ENCODE measurements around the gene KRTAP4-8. TPM values are rescaled to one million over a fixed set of nuclear protein-coding genes. Genes with fewer than 3 reads are reported as not detected.
"Not testable (repeated sequence)": the region's sequence is repeated elsewhere in the genome, so short reads cannot be mapped to it uniquely, and the experiment has no call there.

KRTAP4-8 gene
- total RNA-seq, 1 experiment from 2014 or later: not detected

DNA sequence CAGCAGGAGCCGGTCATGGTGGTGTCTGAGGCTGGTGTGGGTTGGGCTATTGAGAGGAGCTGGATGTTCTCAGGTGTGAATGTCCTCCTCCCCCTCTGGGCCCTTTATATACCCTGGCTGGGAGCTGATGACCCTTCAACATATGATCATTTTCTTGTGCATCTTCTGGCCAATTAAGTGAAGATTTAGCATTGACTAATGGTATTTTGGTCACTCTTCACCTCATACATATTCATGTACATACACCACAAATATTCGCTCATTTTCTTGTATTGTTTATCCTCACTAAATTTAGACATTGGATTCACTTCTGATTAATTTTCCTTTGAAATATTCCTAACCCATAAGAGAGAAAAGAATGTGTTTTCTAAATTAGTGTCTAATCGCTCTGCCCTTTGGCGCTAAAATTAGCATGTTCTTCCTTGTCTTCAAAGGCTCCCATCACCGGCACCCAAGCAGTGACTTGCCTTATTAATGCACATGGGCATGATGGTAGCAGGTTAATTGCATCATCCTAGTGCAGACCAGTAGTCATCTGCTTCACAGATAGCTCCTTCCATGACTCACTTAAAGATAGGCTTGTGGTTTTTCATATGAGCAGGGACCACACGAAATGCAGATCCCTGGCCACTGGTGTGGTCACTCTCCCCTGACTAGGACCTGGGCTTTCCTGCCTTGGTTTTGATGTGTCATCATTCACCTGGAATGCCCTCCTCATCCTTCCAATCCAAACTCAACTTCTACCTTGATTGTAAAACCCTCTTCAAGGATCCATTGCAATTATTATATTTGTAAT lies 31.9 kb downstream of the KRTAP4-8 start, which contains the start of gene KRTAP2-4:
TSS of gene KRTAP2-4 (minus strand) at position 51 of the 796 bp plus-strand sequence. CDS start at position 17, 34 bp downstream.
- Mint-ChIP-seq H3K36me3 (ENCODE audit: insufficient read depth, unreplicated experiment) (no peaks in the 10 kb centered on the region), H3K27me3 (ENCODE audit: insufficient read depth, unreplicated experiment) (no peaks in the 10 kb centered on the region), H3K27ac (ENCODE audit: unreplicated experiment) (no peak within 1 kb of the TSS), H3K4me3 (ENCODE audit: unreplicated experiment) (no peak within 1 kb of the TSS), H3K9me3 (ENCODE audit: unreplicated experiment) (peaks cover 23% of the 10 kb centered on the region), H3K4me1 (ENCODE audit: low read depth, unreplicated experiment) (peaks cover 20% of the 10 kb centered on the region)
- BruUV-seq (replicated peaks): no TSS peak
- Histone ChIP-seq H3K4me3 (ENCODE audit: low read depth, low read length) (no peak within 1 kb of the TSS), H3K4me1 (peaks cover 17% of the 10 kb centered on the region), H3K27me3 (replicated peaks; ENCODE audit: control insufficient read depth, insufficient read depth, low read length) (no peaks in the 10 kb centered on the region), H3K36me3 (ENCODE audit: control insufficient read depth, insufficient read depth, low read length) (no peaks in the 10 kb centered on the region), H3K9me3 (peaks cover 5% of the 10 kb centered on the region; the same call in 1 of the 2 replicates)
- TF ChIP-seq, protein P1, sequence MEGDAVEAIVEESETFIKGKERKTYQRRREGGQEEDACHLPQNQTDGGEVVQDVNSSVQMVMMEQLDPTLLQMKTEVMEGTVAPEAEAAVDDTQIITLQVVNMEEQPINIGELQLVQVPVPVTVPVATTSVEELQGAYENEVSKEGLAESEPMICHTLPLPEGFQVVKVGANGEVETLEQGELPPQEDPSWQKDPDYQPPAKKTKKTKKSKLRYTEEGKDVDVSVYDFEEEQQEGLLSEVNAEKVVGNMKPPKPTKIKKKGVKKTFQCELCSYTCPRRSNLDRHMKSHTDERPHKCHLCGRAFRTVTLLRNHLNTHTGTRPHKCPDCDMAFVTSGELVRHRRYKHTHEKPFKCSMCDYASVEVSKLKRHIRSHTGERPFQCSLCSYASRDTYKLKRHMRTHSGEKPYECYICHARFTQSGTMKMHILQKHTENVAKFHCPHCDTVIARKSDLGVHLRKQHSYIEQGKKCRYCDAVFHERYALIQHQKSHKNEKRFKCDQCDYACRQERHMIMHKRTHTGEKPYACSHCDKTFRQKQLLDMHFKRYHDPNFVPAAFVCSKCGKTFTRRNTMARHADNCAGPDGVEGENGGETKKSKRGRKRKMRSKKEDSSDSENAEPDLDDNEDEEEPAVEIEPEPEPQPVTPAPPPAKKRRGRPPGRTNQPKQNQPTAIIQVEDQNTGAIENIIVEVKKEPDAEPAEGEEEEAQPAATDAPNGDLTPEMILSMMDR (IDR thresholded peaks at IDR 0.05; ENCODE audit: insufficient read depth in 1 of 2, low read depth in 1 of 2, low read length in 1 of 2, severe bottlenecking in 1 of 2, unreplicated experiment in 1 of 2): no peak
- ChIA-PET CTCF (no interaction called here), POLR2A (no interaction called here)
- DNase-seq: no peak
- intact Hi-C loops (cut with micrococcal nuclease; ENCODE audit: unreplicated experiment): loop anchor here (10.0 kb wide), 2 partner anchors 219 to 259 kb away; no protein-coding TSS in a partner anchor

DNA sequence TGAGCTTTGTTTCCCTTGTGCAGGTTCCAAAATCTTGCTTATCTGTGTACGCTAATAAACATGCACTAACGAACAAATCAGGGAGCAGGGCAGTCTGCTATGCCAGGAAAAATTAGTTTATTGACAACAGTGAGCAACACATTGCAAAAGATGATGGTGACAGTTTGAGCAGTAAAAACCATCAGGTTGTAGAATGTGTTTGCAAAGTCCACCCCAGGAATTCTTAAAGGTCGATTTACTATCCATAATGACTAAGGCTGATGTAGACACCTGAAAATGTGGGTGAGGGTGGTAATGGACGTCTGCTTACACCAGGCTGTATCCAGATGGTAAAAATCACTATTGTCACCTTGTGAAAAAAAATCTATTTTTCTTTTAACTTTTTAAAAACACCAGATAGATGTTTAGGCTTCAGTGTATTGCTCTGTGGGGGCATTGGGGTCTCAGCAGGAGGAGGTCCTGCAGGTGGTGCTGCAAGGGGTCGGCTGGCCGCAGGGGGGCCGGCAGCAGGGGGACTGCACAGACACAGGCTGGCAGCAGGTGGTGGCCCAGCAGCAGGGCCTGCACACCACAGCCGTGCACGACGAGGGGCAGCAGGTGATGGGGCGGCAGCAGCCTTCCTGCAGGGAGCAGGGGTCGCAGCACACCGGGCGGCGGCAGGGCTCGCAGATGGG lies 32.8 kb downstream of the KRTAP4-8 start:
- H3K36me3 Mint-ChIP-seq (ENCODE audit: insufficient read depth, unreplicated experiment); H3K27ac Mint-ChIP-seq (ENCODE audit: unreplicated experiment); CTCF ChIA-PET; H3K4me3 ChIP-seq (ENCODE audit: low read depth, low read length); H3K4me3 Mint-ChIP-seq (ENCODE audit: unreplicated experiment); H3K9me3 ChIP-seq; POLR2A ChIA-PET; BruUV-seq (replicated peaks); H3K27me3 ChIP-seq (replicated peaks; ENCODE audit: control insufficient read depth, insufficient read depth, low read length); H3K36me3 ChIP-seq (ENCODE audit: control insufficient read depth, insufficient read depth, low read length); DNase-seq; H3K27me3 Mint-ChIP-seq (ENCODE audit: insufficient read depth, unreplicated experiment): not testable (repeated sequence)
- Mint-ChIP-seq H3K9me3 (ENCODE audit: unreplicated experiment) (peaks cover 23% of the 10 kb centered on the region), H3K4me1 (ENCODE audit: low read depth, unreplicated experiment) (peaks cover 29% of the 10 kb centered on the region)
- peaks cover 26% of the 10 kb centered on the region for H3K4me1 ChIP-seq
- intact Hi-C loops (cut with micrococcal nuclease; ENCODE audit: unreplicated experiment): loop anchor here (10.0 kb wide), 2 partner anchors 220 to 260 kb away; no protein-coding TSS in a partner anchor

DNA sequence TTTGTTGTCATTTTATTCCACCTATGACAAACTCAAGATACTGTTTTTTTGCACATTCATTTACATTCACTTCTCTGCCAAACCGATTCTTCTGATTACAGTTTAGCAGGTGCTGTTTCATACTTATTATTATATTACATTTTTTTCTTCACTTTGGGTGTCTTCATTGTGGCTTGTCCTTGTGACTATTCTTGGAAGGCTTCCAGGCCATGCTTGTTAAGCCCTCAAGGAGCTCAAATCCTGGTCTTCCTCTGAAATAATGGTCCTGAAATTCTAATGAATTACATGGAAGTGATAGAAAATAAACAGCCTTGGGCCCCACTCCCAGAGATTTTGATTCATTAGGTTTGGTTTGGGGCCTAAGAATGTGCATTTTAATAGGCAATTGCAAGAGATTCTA lies 33.6 kb downstream of the KRTAP4-8 start:
- DNase-seq: no peak
- Histone ChIP-seq H3K4me3 (ENCODE audit: low read depth, low read length) (no peak overlapping the region), H3K36me3 (ENCODE audit: control insufficient read depth, insufficient read depth, low read length) (no peaks in the 10 kb centered on the region), H3K4me1 (peaks cover 32% of the 10 kb centered on the region), H3K27me3 (replicated peaks; ENCODE audit: control insufficient read depth, insufficient read depth, low read length) (no peaks in the 10 kb centered on the region), H3K9me3 (peaks cover 5% of the 10 kb centered on the region; the same call in 1 of the 2 replicates)
- Mint-ChIP-seq H3K27me3 (ENCODE audit: insufficient read depth, unreplicated experiment) (no peaks in the 10 kb centered on the region), H3K4me1 (ENCODE audit: low read depth, unreplicated experiment) (peaks cover 34% of the 10 kb centered on the region), H3K27ac (ENCODE audit: unreplicated experiment) (no peak overlapping the region), H3K9me3 (ENCODE audit: unreplicated experiment) (peaks cover 23% of the 10 kb centered on the region), H3K4me3 (ENCODE audit: unreplicated experiment) (no peak overlapping the region), H3K36me3 (ENCODE audit: insufficient read depth, unreplicated experiment) (peaks cover 4% of the 10 kb centered on the region)
- no TSS peak for BruUV-seq (replicated peaks)
- POLR2A ChIA-PET: no interaction called here
- CTCF ChIA-PET: no interaction called here
- TF ChIP-seq, protein P1 (IDR thresholded peaks at IDR 0.05; ENCODE audit: insufficient read depth in 1 of 2, low read depth in 1 of 2, low read length in 1 of 2, severe bottlenecking in 1 of 2, unreplicated experiment in 1 of 2): no peak
- intact Hi-C loops (cut with micrococcal nuclease; ENCODE audit: unreplicated experiment): loop anchor here (10.0 kb wide), 2 partner anchors 220 to 260 kb away; no protein-coding TSS in a partner anchor
